ENCODE results near the gene IDE. TPM values are rescaled to one million over a fixed set of nuclear protein-coding genes. Genes with fewer than 3 reads are reported as not detected.

IDE gene
- total and polyA plus RNA-seq, 9 of the 15 experiments (the other 6 are each of a cell fraction or from before 2014, with no cell fraction given): 10.2 to 50.6 (median 33.2) TPM

DNA sequence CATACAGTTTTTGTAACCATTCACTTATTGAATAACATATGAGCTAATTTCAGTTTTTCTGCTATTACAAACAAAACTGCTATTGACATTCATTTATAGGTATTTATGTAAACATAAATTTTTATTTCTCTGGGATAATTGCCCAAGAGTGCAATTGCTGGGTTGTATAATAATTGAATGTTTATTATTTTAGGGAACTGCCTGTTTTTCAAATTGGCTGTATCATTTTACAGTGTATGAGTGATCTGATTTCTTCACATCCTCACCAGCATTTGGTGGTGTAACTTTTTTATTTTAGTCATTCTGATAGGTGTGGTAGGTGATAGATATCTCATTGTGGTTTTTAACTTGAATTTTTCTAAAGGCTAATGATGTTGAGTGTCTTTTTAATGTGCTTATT, 45.5 kb upstream of the IDE start (continued):
- TF ChIP-seq, protein P1, sequence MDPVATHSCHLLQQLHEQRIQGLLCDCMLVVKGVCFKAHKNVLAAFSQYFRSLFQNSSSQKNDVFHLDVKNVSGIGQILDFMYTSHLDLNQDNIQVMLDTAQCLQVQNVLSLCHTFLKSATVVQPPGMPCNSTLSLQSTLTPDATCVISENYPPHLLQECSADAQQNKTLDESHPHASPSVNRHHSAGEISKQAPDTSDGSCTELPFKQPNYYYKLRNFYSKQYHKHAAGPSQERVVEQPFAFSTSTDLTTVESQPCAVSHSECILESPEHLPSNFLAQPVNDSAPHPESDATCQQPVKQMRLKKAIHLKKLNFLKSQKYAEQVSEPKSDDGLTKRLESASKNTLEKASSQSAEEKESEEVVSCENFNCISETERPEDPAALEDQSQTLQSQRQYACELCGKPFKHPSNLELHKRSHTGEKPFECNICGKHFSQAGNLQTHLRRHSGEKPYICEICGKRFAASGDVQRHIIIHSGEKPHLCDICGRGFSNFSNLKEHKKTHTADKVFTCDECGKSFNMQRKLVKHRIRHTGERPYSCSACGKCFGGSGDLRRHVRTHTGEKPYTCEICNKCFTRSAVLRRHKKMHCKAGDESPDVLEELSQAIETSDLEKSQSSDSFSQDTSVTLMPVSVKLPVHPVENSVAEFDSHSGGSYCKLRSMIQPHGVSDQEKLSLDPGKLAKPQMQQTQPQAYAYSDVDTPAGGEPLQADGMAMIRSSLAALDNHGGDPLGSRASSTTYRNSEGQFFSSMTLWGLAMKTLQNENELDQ (CRISPR knock-in tag; IDR thresholded peaks at IDR 0.05; ENCODE audit: borderline replicate concordance): no peak
- TF ChIP-seq ZKSCAN8 (CRISPR knock-in tag; IDR thresholded peaks at IDR 0.05) (no peak), ATF2 (CRISPR knock-in tag; IDR thresholded peaks at IDR 0.05) (no peak), TCF15 (CRISPR knock-in tag; IDR thresholded peaks at IDR 0.05) (no peak), FOXK2 (conservative IDR thresholded peaks at IDR 0.05 in 1 of 2, IDR thresholded peaks at IDR 0.05 in 1 of 2; ENCODE audit: low read depth in 2 of 2) (no peak), ZNF316 (IDR thresholded peaks at IDR 0.05) (no peak), MEF2D (tag; conservative IDR thresholded peaks at IDR 0.05; ENCODE audit: low read depth) (no peak), CTCF (IDR thresholded peaks at IDR 0.05 in 2 of 3, conservative IDR thresholded peaks at IDR 0.05 in 1 of 3; ENCODE audit: insufficient read depth in 2 of 3, low read depth in 1 of 3, low read length in 3 of 3) (no peak), ZFX (CRISPR knock-in tag; IDR thresholded peaks at IDR 0.05) (no peak), HOXB6 (CRISPR knock-in tag; IDR thresholded peaks at IDR 0.05; ENCODE audit: borderline replicate concordance) (no peak)
- TF ChIP-seq, protein P2, sequence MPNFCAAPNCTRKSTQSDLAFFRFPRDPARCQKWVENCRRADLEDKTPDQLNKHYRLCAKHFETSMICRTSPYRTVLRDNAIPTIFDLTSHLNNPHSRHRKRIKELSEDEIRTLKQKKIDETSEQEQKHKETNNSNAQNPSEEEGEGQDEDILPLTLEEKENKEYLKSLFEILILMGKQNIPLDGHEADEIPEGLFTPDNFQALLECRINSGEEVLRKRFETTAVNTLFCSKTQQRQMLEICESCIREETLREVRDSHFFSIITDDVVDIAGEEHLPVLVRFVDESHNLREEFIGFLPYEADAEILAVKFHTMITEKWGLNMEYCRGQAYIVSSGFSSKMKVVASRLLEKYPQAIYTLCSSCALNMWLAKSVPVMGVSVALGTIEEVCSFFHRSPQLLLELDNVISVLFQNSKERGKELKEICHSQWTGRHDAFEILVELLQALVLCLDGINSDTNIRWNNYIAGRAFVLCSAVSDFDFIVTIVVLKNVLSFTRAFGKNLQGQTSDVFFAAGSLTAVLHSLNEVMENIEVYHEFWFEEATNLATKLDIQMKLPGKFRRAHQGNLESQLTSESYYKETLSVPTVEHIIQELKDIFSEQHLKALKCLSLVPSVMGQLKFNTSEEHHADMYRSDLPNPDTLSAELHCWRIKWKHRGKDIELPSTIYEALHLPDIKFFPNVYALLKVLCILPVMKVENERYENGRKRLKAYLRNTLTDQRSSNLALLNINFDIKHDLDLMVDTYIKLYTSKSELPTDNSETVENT (CRISPR knock-in tag; IDR thresholded peaks at IDR 0.05): no peak

Measured in K562 (cell line).